HepG2 (cell line): ENCODE results near the gene ZFAND2B. TPM values are rescaled to one million over a fixed set of nuclear protein-coding genes. Genes with fewer than 3 reads are reported as not detected.

Experiments
- CBX2 ChIP-seq, 2 experiments: fragments of 200-600 bp in 1 of 2; sonication (generic); formaldehyde crosslinking in 1 of 2; IDR thresholded peaks; 2 replicates each; pipeline versions ENCODE4 v1.7.0 to v1.8.1; 2018 to 2022; ENCODE audit warnings: low read depth in 2 of 2, low read length in 1 of 2, mild to moderate bottlenecking in 1 of 2, missing genetic modification reagents in 1 of 2
- FOXA1 ChIP-seq, 2 experiments: fragments of 450-650 bp in 1 of 2; sonication (generic) in 1 of 2; formaldehyde crosslinking in 1 of 2; IDR thresholded peaks; 2 replicates each; pipeline versions ENCODE4 v1.4.0 to v1.6.1; 2016 to 2020; ENCODE audit warnings: missing genetic modification reagents in 1 of 2
- PAF1 ChIP-seq: IDR thresholded peaks from 2 replicates; pipeline ENCODE4 v1.6.1; 2016; ENCODE audit warnings: missing genetic modification reagents, missing compliant biosample characterization
- ZBTB40 ChIP-seq, 2 experiments: fragments of 450-650 bp in 1 of 2; sonication (generic) in 1 of 2; formaldehyde crosslinking in 1 of 2; IDR thresholded peaks; 2 replicates each; pipeline versions ENCODE4 v1.6.1 to v1.8.0; 2016 to 2022; ENCODE audit warnings: antibody characterized with exemption in 1 of 2, mild to moderate bottlenecking in 1 of 2, missing genetic modification reagents in 1 of 2
- ZNF513 ChIP-seq: sonication (generic); formaldehyde crosslinking; conservative IDR thresholded peaks from 2 replicates; pipeline ENCODE4 v1.5.0; 2020; ENCODE audit warnings: missing genetic modification reagents
- ZNF562 ChIP-seq: sonication (generic); formaldehyde crosslinking; IDR thresholded peaks from 2 replicates; pipeline ENCODE4 v1.8.0; 2022; ENCODE audit warnings: missing genetic modification reagents, borderline replicate concordance
- ZNF772 ChIP-seq: sonication (generic); formaldehyde crosslinking; IDR thresholded peaks from 2 replicates; pipeline ENCODE4 v1.5.0; 2020; ENCODE audit warnings: mild to moderate bottlenecking, missing genetic modification reagents
- polyA plus RNA-seq, 8 experiments: library from polyadenylated mRNA; depleted of rRNA in 3 of 8; stranded (reverse) in 7 of 8; unstranded in 1 of 8; fragments of >200 nt; fragmentation: Illumina TruSeq in 4 of 8; extraction: Trizol in 4 of 8; gene quantifications; 2 replicates each; pipeline versions ENCODE4 v1.2.1 to v1.2.3, GENCODE V29; 2011 to 2016; ENCODE audit warnings: low read depth in 4 of 8, missing spikeins in 1 of 8, mixed read lengths in 1 of 8; ENCODE audit not compliant: insufficient read depth in 1 of 8
- total RNA-seq, 5 experiments: library from RNA; depleted of rRNA; stranded (reverse); fragments of >200 nt; fragmentation: Illumina TruSeq; extraction: Trizol; gene quantifications; 2 replicates each; pipeline ENCODE4 v1.2.3, GENCODE V29; 2016; ENCODE audit warnings: low read depth in 1 of 5
- TF ChIP-seq, protein P1 (sequence below), 2 experiments: sonication (generic) in 1 of 2; formaldehyde crosslinking in 1 of 2; IDR thresholded peaks; 2 replicates each; pipeline versions ENCODE4 v1.5.1 to v1.6.1; 2011 to 2020; ENCODE audit warnings: borderline replicate concordance in 1 of 2, low read depth in 1 of 2, low read length in 1 of 2, mild to moderate bottlenecking in 1 of 2, missing genetic modification reagents in 1 of 2, moderate library complexity in 1 of 2

Gene ZFAND2B
- total and polyA plus RNA-seq, 2 of the 13 experiments (the other 11 are each of a cell fraction or from before 2014, with no cell fraction given) = 53.3 to 115 TPM

DNA sequence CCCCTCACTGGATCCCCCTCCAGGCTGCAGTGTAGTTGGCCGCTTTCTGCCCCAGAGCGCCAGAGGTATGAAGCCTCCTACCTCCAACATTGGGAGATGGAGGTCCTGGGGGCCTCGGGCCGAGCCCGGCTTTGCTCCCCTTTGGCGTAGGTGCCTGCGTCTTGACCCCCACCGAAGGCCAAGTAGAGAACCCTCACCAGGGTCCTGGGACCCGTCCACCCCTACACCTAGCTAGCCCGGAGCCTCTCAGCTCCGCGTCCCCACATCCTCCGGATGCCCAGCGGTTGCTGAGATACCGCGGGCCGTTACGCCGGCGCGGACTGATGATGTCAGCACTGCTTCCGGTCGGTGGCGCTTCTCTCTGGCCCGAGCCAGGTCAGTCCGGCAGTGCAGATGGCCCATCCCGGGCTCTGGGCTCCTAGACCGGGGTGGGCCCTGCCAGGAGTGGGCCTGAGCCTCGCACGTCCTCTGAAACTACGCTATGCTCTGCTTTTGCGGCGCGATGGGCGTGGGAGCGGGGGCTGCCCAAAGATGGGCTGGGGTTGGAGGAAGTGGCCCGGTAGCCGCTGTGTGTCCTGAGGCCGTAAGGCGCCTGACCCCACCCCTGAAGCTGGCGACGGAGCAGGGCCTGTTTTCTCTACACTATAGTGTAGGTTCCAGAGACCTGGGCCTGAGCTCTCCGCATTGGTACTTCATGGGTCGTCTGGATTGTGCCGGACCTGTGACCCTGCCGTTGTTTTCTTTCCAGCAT lies 38.7 kb downstream of the ZFAND2B start, which contains the start of the genes GLB1L and STK16 (continued):
- TF ChIP-seq ZBTB40 (IDR thresholded peaks at IDR 0.05) (peak; percentile 35), ZBTB40 (CRISPR knock-in tag; IDR thresholded peaks at IDR 0.05) (peak; percentile 90), ZNF562 (no peak), PAF1 (no peak), FOXA1 (IDR thresholded peaks at IDR 0.05) (no peak), FOXA1 (CRISPR knock-in tag; IDR thresholded peaks at IDR 0.05) (peak; percentile 56), CBX2 (IDR thresholded peaks at IDR 0.05; ENCODE audit: low read depth, low read length) (no peak), CBX2 (CRISPR knock-in tag; IDR thresholded peaks at IDR 0.05; ENCODE audit: low read depth) (peak; percentile 90; the same call in 1 of the 2 replicates), ZNF513 (CRISPR knock-in tag) (no peak), ZNF772 (CRISPR knock-in tag) (peak; percentile 83)
- TF ChIP-seq, protein P1, sequence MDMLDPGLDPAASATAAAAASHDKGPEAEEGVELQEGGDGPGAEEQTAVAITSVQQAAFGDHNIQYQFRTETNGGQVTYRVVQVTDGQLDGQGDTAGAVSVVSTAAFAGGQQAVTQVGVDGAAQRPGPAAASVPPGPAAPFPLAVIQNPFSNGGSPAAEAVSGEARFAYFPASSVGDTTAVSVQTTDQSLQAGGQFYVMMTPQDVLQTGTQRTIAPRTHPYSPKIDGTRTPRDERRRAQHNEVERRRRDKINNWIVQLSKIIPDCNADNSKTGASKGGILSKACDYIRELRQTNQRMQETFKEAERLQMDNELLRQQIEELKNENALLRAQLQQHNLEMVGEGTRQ (IDR thresholded peaks at IDR 0.05; ENCODE audit: low read depth, low read length) = no peak
- TF ChIP-seq, protein P1 (CRISPR knock-in tag; IDR thresholded peaks at IDR 0.05; ENCODE audit: borderline replicate concordance) = no peak
